Central memory CD4-positive, alpha-beta T cell (primary cell): ENCODE measurements around the gene ACSS1.
A peak's percentile ranks its signal among the peaks of the same experiment; 100 is the strongest.

Experiments used
- DNase-seq: peaks from one replicate; pipeline ENCODE4 v3.0.0; 2022
- total RNA-seq, 3 experiments: gene quantifications; one replicate each; lab custom pipeline; 2026; lab: John Stamatoyannopoulos, UW

ACSS1 gene
- total RNA-seq: 11.5 to 88.0 (median 77.9) reads per million in 3 experiments

DNA sequence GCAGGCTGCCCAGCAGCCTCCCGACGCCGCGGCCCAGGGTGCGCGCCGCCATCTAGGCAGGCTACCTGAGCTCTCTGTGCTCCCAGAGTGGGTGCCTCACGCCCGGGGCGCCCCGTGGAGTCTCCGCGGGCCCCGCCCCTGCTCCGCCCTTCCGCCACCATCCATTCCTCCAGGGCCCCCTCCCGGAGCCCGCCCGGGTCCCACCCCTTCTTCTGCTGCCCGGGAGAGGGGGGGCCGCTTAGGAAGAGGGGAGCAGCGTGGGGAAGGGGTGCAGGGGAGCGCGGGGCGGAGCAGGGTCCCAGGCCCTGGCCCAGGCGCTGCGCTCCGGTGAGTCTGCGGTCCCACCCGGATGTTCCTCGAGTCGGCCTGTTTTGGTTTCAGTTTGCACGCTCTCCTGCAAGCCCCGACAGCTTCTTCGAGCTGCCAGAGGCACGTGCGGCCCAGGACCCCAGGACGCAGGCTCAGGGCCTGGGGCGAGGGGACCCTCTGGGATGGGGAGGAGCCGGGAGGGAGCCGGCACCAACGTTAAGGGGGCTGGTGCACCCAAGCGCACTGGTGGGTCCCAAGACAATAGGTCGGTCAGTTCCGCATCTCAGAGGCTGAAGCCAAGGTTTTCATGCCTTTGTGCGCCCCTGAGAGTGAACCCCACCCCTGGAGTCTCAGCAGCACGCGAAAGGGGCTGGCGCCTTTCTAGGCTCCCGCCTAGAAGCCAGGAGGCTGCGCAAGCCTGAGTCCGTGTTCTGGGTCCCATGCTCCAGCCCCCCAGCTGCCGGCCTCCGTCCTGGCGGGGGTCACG, at the start of gene ACSS1:
ACSS1 (minus strand) TSS at position 89 of the 796 bp plus-strand sequence; CDS start at position 52, 37 bp downstream.
- DNase-seq: peak; percentile 80

DNA sequence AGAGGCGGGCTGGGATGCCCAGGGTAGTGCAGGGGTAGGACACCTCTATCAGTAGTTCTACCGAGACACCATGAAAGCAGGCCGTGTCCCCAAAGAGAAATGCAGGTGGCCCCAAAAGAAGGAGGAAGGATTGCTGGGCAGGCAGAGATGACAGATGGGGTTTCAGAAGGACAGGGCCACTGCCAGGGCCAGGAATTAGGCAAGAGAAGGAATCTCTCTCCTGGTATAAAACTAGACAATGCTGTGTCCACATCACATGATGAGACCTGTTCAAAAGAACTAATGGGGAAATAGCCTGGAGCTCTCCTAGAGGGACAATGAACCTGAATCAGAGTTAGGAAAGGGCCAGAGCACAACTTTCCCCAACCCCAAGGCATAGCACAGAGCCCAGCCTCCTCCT, 45.6 kb upstream of the ACSS1 start:
- no peak for DNase-seq

DNA sequence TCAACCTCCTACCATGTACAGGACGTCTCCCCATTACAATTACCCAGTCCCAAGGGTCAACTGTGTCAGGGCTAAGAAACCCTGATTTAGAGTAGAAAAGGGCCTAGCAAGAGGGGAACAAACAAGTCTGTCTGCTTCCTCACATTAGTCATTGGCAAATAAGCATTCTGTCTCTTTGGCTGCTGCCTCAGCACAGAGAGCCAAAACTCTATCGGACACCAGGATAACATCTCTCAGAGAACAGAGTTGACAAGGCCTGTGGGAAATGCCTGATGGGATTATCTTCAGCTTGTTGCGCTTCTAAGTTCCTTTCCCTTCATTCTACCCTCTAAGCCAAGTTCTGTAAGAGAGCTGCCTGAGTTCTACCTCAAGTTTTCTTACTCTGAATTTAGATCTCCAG, 43.0 kb upstream of the ACSS1 start:
- no peak for DNase-seq

DNA sequence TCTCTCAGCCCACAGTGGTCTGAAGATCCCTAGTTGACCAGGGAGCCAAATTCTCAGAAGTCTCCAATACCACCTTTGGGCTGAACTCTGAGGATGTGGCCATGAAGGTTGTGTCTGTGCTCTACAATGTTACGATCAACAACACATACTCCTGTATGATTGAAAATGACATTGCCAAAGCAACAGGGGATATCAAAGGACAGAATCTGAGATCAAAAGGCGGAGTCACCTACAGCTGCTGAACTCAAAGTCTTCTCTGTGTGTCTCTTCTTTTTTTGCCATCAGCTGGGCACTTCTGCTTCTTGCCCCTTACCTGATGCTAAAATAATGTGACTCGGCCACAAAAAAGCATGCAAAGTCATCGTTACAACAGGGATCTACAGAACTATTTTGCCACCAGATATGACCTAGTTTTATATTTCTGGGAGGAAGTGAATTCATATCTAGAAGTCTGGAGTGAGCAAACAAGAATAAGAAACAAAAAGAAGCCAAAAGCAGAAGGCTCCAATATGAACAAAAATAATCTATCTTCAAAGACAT, 41.7 kb upstream of the ACSS1 start:
- no peak for DNase-seq

DNA sequence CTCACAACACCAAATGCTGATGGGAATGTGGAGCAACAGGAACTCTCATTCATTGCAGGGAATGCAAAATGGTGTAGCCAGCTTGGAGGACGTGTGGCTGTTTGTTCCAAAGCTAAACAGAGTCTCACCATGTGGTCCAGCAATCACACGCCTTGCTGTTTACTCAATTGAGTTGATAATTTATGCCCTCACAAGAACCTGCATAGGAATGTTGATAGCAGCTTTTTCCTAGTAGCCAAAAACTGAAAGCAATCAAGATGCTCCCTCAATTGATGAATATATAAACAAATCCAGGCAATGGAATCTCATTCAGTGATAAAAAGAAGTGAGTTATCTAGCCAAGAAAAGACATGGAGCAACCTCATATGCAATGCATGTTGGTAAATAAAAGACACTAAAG, 39.6 kb upstream of the ACSS1 start:
- DNase-seq: no peak

DNA sequence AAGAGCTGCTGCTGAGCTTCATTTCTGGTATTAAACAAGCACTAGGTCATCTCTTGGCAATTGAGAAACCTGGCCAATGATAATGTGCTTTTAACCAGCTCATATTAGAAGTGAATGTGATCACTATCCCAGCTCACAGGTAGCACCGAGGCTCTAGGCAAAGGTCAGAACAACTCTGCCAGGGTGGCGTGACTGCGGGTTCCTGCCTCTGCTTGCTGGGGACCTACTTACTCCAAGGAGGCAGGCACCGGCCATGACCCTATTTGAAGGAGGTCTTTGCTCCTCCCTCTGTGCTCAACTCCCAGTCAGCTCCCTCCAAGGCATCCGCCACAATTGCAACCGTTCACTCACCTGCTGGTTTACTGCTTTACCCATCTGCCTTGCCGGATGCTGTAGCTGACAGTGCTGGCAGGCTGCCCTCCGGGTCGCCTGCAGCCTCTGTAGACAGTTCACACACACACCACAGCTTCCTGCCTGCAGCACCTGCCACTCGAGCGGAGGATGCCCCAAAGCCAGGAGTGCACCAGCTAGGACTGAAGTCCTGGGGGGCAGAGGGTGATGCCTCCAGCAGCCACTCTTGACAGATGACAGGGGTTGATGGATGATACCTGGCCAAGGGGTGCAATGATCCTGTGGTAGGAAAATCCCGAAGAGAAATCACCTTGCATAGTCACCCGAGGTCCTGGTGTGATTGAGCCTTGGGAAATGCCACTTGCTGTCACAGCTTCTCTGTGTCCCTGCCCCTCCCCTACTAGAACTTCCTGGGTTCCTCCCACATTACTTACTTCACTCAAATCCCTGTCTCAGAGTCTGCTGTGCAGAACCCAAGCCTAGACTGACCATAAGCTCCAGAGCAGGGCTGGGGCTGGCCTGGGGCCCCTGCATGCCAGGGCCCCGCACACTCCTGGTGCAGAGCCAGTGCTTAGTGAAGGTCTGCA, 32.8 kb upstream of the ACSS1 start:
- DNase-seq: peak; percentile 84

DNA sequence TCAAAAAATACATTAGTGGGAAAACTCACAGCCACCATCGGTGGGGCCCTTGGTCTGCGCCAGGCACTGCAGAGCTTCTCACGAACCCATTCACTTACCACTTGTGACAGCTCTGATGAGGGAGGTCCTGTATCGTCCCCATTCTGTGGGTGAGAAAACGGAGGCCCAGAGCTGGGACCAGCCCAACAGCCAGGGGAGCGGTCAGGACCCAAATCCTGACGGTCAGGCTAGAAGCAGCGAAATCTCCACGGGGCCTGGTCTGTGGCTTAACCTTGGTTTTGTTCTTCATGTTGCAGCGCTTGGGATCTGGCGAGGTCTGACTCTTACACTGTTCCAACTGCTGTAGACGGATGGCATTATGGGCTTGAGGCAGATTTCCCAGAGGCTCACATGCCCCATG, 31.7 kb upstream of the ACSS1 start:
- no peak for DNase-seq

DNA sequence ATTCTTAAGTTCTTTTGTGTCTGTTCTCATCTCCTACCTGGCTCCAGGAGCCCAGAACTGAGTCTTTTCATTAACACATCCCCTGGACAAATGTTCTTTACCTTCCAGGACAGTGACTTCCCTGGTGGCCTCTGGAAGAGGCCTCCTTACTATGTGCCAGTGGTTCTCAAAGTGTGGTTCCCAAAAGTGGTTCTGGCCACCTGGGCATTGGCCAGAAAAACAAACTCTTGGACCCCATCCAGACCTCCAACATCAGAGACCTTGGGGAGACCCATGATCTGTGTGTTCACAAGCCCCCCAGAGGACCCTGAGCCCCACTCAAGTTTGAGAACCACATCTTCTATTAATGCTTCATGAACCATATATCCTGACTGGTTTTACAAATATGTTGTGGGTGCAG, 31.2 kb upstream of the ACSS1 start:
- no peak for DNase-seq

DNA sequence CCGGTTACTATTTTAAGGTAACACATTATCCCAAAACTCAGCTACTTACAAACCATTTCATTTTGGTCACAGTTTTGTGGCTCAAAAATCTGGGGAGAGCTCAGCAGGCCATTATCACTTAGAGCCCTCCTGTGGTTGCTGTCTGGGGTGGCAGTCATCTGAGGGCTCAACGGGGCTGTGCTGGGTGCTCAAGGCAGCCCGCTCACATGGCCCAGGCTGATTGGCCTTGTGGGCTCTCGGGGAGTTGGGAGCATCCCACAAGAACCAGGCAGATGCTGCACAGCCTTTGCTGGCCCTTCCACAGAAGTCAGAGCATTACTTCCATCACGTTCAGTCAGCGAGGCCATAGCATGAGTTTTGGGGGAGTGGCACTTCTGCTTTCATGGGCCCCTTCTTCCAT, 30.3 kb upstream of the ACSS1 start:
- DNase-seq: no peak

DNA sequence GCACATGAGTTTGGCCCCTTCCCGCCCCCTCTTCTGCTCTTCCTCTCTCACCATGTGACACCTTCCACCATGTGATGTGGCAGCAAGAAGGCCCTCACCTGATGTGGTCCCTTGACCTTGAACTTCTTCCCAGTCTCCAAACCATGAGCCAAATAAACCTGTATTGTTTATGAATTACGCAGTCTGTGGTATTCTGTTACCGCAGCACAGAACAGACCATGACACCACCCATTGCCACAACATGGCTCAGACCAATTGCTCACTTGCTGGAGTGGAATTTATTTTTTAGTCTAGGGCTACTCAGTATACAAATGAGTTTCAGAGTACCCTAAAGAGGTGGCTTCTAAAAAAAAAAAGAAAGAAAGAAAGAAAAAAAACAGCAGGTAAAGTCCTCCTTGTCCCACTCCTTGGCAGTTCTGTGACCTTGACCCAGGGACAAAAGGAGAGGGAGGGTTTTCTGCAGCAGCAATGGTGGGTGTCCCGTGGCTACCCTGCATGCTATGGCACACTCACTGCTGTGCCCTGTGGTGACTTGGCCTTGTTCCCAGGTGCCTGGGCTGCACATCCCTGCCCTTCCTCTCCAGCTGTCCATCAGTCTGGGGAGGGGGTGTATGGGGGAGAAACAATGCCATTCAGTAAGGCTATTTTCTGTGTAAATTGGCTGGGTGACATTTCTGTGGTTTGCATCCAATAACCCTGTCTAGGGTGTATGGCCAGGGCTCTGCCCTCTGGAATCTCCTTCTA, 29.4 kb upstream of the ACSS1 start:
- DNase-seq: no peak

DNA sequence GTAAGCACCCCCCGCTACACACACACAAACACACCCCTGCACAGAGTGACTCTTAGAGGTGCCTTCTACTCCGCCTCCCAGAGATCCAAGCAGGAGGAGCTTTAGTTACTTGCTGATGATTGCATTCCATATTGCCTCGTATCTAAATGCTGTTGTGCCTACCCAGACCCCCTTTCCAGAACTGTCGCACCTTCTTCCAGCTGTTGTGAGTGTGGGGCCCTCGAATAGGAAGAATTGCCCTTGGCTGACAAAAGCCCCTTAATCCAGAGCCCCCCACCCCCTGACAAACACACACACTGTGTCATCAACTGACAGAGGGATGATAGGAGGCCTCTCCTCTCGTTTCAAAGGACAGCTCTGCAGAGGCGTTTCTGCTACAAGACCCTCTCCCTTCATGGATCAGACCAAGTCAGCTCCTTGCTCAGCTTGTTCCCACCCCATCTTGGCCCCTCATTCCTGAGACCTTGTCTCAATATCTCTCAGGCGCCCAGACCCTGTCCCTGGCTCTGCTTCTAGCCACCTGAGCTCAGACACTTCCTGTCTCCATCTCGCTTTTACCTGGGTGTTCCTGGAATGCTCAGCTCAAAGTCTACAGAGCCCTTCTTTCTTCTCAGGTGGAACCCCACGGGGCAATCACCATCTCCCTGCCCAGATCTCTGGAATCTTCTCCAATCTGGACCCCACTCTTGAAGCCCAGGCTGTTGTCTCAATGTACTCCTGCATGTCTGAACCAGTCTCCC, 28.0 kb upstream of the ACSS1 start:
- no peak for DNase-seq

DNA sequence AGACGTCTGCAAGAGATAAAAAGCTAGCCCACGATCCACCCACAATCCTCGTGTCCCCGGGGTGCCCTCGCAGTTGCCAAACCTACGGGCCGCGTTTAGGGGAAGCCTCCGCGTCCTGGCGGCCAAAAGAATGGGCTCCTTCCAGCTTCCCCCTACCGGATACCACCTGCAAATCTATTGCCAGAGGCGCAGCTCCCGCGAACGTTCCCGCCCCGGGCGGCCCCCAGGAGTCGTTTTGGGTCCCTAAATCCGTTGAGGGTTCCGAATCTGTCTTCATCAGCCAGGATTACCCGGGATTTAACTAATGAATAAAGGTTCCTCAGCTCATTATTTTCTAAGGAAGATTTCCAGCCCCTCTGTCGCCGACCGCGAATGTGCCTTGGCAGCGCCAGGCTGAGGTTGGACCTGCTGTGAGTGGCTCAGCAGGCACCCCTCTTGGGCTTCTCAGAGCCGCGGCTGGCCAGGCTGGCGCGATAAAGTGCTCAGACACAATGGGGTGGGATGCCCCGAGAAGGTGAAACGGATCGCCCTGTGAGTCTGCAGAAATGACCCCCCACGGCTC, 26.8 kb upstream of the ACSS1 start:
- DNase-seq: no peak

DNA sequence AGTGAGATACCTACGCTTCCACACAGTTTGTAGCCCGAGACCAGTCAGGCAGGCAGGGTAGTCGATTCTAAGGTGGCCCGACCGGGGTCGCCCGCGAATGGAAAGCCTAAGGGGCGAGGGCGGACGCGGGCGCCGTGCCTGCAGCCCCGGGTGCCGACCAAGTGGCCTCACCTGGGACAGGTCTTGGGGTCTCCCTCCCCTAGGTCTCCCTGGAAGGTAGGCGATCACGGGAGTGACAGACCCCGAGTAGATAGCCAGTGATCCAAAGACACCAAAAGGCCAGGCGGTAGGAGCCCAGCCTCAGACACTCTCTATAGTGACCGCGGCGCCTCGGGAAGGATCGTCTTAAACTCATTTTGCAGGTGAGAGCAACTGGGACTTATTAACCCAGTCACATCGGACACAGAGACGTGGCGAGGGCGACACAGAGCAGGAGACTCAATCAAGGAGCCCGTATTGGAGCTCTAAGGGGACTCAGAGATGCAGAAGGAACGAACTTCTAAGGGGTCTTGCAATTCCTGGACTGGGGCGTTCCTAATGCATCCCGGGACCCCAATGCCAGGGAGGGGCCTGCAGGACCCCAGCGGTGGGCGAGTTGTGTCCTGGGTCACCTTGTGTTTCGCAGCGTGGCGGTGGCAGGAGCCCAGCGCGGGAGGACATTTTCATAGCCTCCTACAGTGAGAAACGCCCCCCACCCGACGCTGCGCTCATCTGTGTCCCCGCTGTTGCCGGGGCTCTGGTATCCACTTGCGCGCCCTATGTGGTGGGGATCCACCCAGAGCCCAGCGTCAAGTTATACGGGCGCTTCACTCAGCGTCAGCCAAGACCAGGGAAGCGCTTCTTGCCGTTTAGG, 26.1 kb upstream of the ACSS1 start:
- DNase-seq: peak; percentile 35

DNA sequence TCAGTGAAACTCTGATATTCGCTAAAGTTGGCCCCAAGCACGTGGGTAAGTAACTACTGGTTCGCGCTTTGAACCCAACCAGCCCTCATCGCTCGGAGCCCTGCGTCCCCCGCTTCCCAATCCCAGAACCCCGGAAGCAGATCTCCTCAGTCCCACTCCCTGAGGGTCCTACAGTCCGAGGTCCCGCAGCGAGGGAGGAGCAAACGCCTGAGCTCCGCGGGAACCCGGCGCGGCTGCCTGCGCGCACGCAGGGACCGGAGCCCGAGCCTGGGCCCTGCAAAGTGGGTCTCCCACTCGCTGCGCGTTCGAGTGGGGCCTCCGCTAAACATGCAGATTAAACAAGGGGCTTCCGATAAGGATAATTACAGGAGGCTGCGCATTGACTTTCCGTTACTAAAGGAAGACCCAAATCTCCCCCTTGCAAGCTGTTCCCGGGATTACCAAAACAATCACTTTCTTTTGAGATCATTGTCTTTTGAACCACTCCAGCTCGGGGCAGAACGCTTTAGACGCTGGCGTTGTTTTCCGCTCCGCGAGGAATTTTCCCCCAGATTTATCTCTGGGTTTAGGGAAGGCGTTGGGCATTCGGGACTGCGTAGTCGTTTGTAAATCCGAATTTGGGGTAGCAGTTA, 25.3 kb upstream of the ACSS1 start:
- no peak for DNase-seq

DNA sequence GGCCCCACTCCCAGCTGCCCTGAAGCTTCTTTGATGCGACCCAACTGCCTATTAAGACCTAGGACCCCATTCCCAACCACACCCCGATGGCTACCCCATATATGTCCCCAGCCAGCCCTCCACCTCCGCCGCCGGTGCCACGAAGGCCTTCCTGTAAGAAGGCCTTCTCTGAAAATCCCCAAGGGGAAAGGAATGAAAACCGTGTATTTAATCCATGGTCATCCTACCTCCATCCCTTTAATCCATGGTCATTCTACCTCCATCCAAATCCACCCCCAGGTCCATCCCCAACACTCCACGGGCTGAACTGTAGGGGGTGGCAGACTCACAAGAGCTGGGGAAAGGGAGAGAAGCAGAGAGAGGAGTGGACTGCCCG, 24.5 kb upstream of the ACSS1 start:
- no peak for DNase-seq

DNA sequence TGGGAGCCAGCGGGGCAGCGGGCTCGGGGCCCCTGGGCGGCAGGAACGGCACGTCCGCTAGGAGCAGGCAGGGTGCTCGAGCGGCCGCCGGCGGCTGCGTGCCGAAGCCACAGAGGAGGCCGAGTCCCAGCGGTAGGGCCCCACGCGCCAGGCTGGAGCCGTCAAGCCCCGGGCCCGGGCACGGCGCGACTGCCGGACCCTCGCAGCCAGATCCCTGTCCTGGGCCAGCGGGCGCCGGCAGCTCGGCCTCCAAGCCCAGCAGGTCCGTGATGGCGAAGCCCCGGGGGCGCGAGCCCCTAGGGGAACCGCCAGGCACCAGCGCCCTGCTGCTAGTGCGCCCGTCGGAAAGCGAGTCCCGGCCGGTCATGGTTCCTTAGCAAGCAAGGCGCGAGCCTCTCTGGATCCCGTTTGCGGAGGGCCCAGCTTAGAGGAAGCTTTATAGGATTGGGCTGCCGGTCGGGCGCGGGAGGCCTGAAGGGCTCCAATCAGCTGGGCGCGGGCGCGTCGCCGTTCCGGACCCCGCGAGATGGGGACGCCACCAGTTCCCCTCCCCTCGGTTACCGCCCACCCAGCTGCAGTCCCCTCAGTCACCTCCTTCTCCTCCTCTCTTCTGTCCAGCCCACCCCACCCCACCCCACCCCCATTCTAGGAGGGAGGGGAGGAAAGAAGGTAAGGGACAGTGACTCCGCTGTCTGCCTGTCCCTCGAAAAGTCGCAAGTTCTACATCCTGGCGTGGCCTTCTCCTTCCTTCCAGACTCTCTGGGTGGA, 24.0 kb upstream of the ACSS1 start, which contains the start of gene VSX1:
VSX1 (minus strand) TSS at position 412 of the 768 bp plus-strand sequence; CDS start at position 367, 45 bp downstream.
- no peak for DNase-seq

DNA sequence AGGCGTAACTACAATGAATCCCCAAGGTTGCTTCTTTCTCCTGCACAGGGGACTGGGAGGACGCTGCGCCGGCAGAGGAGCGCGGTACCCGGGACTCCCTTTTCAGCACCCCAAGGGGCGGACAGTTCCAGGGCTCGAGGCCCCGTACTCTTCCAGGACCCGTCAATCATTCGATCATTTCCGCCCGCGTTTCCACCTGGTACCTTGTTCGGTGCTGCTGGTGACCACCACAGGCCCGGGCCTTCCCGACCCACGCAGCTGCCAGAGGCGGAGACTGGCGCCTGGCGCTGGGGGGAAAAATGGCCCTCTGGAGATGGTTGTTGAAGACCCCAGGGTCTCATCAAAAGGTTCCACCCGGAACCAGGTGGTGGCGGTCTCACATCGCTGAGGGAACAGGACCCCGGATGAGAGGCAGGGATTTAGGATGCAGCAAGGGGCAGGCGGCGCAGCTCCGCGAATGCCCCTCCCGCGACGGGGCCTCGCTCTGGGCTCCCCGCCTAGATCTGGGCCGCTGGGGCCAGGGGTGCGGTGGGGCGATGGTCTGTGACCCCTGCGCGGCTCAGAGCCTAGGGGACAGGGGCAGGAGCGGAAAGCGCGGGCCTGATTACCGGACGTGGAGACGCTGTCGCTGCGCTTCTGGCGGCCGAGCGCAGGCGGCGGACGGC, 23.3 kb upstream of the ACSS1 start:
- DNase-seq: no peak

DNA sequence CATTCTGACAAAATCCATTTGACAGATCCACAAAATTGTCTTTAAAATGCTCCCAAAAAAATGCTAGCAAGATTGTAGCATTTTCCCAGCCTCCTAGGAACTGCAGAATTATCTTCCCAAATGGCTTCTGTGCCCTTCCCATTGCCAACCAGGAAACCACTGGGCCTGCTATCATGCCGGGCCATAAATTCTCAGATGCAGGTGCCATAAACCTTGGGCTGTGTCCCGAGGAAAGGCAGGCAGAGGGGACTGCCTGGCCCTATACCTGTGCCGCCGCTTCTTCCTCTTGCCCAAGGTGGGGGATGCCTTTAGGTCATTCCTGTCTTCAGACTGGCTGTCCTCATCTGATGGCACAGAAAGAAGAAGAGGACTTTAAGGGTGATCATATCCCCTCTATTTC, 21.2 kb upstream of the ACSS1 start:
- no peak for DNase-seq

DNA sequence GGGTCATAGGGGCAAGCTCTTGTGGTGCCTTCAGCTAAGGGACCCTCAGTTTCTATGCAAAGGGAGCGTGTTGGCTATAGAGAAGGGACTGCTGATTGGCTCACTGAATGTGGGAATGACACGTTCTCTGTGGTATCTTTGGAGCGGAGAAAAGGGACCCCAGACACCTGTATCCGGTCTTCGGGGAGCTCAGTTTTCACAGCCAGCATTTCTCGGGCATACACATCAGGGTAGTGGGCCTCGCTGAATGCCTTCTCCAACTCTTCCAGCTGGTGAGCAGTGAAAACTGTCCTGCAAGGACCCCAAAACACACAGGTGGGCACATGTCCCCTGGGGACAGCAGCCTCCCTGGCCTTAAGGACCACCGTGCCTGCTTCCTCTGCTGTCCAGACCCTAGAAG, 20.7 kb upstream of the ACSS1 start:
- no peak for DNase-seq
